ENCODE data around the gene PRR7. TPM values are rescaled to one million over a fixed set of nuclear protein-coding genes. Genes with fewer than 3 reads are reported as not detected.
A peak's percentile ranks its signal among the peaks of the same experiment; 100 is the strongest.

The PRR7 gene
- polyA plus RNA-seq, 1 of the 3 experiments (the other 2 are of a cell fraction), result 17.1 TPM

DNA sequence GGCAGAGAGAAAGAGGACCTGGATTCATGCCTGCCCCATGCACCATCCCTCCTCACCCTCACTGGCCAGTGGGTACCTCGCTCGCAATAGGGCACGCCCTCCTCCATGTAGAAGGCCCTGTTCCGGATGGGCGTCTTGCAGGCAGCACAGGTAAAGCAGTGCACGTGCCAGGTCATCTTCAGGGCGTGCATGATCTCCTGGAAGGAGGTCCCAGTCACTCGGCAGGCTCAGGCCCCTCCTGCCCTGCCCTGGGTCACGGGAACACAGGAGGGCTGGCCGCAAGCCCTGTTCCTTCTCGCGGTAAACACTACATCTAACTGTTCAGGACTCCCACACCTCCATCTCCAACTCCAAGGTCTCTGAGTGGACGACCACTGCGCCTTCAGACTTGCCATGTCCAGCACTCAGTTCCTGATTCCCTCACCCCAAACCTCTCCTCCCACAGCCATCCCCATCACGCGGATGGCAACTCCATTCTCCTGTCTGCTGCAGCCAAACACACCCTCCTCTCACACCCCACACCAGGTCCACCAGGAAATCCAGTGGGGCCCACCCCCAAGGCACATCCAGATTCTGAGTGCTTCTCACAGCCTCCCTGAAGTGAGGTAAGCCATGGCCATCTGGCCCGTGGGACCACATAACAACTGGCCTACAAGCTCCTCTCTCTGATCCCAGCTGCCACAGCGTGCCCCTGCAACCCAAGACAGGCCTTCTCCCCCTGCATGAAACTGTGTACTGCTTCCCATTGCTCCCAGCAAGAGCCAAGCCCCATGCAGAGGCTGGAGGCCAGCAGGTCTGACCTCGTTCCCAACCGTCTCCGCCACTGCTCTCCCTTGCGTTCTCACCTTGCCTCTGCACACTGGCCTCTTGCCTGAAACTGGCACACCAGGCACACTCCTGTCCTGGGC lies 37.6 kb downstream of the PRR7 start:
- H3K27ac ChIP-seq (ENCODE audit: low read depth in 2 of 2, low read length in 1 of 2), result peak overlapping the region; percentile 17 to 30; a peak in 2 of 4 replicates
- CTCF ChIA-PET, result interaction anchor here (0.9 to 20.3 kb wide), 4 partner anchors 11 to 80 kb away, joined by 3 to 201 read pairs (median 6); partner anchors contain the start of gene PDLIM7
- no peaks in the 10 kb centered on the region for H3K9me3 ChIP-seq
- H3F3A ChIP-seq (replicated peaks; ENCODE audit: insufficient read depth), result peaks cover 73% of the 10 kb centered on the region
- peaks cover 3% of the 10 kb centered on the region; the same call in 1 of the 2 replicates for H3K79me2 ChIP-seq (ENCODE audit: insufficient read depth)
- H3K36me3 ChIP-seq (replicated peaks in 1 of 2; ENCODE audit: control insufficient read depth in 1 of 2, insufficient read depth in 2 of 2, low read length in 1 of 2), result peaks cover 40 to 45% of the 10 kb centered on the region in 2 experiments
- H3K4me1 ChIP-seq (ENCODE audit: control insufficient read depth in 1 of 2, insufficient read depth in 2 of 2, low read depth in 1 of 2, low read length in 1 of 2), result peaks cover 6 to 51% of the 10 kb centered on the region in 2 experiments; a peak in 2 of 4 replicates
- H3K4me3 ChIP-seq (ENCODE audit: low read depth in 2 of 2, low read length in 1 of 2), result no peak overlapping the region
- peaks cover 47% of the 10 kb centered on the region for H4K20me1 ChIP-seq (ENCODE audit: insufficient read depth)
- H3K4me2 ChIP-seq, result no peak overlapping the region
- no peak for DNase-seq
- H3K9ac ChIP-seq, result no peak overlapping the region
- no peak for TF ChIP-seq JUND (IDR thresholded peaks at IDR 0.05)
- TF ChIP-seq GABPA (IDR thresholded peaks at IDR 0.05; ENCODE audit: low read depth), result no peak
- TF ChIP-seq, protein P1, sequence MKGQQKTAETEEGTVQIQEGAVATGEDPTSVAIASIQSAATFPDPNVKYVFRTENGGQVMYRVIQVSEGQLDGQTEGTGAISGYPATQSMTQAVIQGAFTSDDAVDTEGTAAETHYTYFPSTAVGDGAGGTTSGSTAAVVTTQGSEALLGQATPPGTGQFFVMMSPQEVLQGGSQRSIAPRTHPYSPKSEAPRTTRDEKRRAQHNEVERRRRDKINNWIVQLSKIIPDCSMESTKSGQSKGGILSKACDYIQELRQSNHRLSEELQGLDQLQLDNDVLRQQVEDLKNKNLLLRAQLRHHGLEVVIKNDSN (IDR thresholded peaks at IDR 0.05; ENCODE audit: borderline replicate concordance, low read depth), result no peak
- TF ChIP-seq GATA2 (CRISPR knock-in tag; IDR thresholded peaks at IDR 0.05), result no peak
- TF ChIP-seq RCOR1 (IDR thresholded peaks at IDR 0.05; ENCODE audit: low read length), result no peak
- no peak for TF ChIP-seq NRF1 (IDR thresholded peaks at IDR 0.05; ENCODE audit: low read depth, low read length)
- TF ChIP-seq, protein P2, sequence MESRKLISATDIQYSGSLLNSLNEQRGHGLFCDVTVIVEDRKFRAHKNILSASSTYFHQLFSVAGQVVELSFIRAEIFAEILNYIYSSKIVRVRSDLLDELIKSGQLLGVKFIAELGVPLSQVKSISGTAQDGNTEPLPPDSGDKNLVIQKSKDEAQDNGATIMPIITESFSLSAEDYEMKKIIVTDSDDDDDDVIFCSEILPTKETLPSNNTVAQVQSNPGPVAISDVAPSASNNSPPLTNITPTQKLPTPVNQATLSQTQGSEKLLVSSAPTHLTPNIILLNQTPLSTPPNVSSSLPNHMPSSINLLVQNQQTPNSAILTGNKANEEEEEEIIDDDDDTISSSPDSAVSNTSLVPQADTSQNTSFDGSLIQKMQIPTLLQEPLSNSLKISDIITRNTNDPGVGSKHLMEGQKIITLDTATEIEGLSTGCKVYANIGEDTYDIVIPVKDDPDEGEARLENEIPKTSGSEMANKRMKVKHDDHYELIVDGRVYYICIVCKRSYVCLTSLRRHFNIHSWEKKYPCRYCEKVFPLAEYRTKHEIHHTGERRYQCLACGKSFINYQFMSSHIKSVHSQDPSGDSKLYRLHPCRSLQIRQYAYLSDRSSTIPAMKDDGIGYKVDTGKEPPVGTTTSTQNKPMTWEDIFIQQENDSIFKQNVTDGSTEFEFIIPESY (IDR thresholded peaks at IDR 0.05; ENCODE audit: borderline replicate concordance, low read depth), result no peak
- no peak for TF ChIP-seq TEAD4 (IDR thresholded peaks at IDR 0.05; ENCODE audit: borderline replicate concordance, insufficient read depth)
- no peak; the same call in none of the 2 replicates for TF ChIP-seq POLR2AphosphoS5 (IDR thresholded peaks at IDR 0.05; ENCODE audit: low read depth, low read length)
- no peak for TF ChIP-seq TAF1 (IDR thresholded peaks at IDR 0.05; ENCODE audit: borderline replicate concordance, low read depth, low read length)
- no peak for TF ChIP-seq RXRA (IDR thresholded peaks at IDR 0.05; ENCODE audit: borderline replicate concordance, low read depth)
- no peak for TF ChIP-seq SIN3A (IDR thresholded peaks at IDR 0.05; ENCODE audit: borderline replicate concordance, low read depth, low read length)
- no peak for TF ChIP-seq MXI1 (IDR thresholded peaks at IDR 0.05; ENCODE audit: low read depth, low read length)
- TF ChIP-seq FOXM1 (IDR thresholded peaks at IDR 0.05; ENCODE audit: low read depth), result no peak
- no peaks in the 10 kb centered on the region for H3K9me2 ChIP-seq
- H2AFZ ChIP-seq (ENCODE audit: low read depth), result no peak overlapping the region
- H3K27me3 ChIP-seq (ENCODE audit: insufficient read depth), result no peaks in the 10 kb centered on the region
- 97% methylated on average over 19 of the region's 22 CpGs for WGBS (ENCODE audit: low lambda C conversion rate)
- POLR2A ChIA-PET, result no interaction called here

All from SK-N-SH (cell line).